ENCODE data around the gene SLC52A1.

The SLC52A1 gene

DNA sequence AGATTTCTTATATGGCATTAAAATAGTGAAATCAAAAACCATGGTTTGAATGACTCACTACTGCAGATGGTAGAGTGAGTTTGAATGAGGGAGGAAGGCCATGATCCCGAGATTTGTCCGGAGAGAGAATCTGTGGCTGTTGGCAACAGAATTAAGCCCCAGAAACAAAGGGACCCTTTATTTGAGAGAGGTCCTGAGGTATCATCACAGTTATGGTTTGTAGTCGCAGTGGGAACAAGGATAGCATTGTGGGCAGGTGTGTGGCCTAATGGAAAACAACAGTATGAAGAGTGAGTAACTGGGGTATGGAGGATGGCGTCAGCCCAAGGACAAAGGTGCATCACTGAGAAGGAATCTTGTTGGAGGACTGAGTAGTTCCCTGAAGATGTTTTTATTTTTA lies 34.5 kb upstream of the SLC52A1 start:
- TF ChIP-seq SIN3A (IDR thresholded peaks at IDR 0.05; ENCODE audit: borderline replicate concordance, insufficient read depth, low read length): no peak
- no peak for TF ChIP-seq POLR2AphosphoS5 (IDR thresholded peaks at IDR 0.05; ENCODE audit: low read depth, low read length)
- TF ChIP-seq FOXP2 (optimal IDR thresholded peaks at IDR 0.05; ENCODE audit: borderline replicate concordance, extremely low read depth, extremely low read length, insufficient read depth): no peak
- TF ChIP-seq, protein P1, sequence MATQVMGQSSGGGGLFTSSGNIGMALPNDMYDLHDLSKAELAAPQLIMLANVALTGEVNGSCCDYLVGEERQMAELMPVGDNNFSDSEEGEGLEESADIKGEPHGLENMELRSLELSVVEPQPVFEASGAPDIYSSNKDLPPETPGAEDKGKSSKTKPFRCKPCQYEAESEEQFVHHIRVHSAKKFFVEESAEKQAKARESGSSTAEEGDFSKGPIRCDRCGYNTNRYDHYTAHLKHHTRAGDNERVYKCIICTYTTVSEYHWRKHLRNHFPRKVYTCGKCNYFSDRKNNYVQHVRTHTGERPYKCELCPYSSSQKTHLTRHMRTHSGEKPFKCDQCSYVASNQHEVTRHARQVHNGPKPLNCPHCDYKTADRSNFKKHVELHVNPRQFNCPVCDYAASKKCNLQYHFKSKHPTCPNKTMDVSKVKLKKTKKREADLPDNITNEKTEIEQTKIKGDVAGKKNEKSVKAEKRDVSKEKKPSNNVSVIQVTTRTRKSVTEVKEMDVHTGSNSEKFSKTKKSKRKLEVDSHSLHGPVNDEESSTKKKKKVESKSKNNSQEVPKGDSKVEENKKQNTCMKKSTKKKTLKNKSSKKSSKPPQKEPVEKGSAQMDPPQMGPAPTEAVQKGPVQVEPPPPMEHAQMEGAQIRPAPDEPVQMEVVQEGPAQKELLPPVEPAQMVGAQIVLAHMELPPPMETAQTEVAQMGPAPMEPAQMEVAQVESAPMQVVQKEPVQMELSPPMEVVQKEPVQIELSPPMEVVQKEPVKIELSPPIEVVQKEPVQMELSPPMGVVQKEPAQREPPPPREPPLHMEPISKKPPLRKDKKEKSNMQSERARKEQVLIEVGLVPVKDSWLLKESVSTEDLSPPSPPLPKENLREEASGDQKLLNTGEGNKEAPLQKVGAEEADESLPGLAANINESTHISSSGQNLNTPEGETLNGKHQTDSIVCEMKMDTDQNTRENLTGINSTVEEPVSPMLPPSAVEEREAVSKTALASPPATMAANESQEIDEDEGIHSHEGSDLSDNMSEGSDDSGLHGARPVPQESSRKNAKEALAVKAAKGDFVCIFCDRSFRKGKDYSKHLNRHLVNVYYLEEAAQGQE (IDR thresholded peaks at IDR 0.05; ENCODE audit: insufficient read depth in 1 of 2, low read depth in 2 of 2, low read length in 2 of 2): no peak
- no peak for TF ChIP-seq TAF1 (IDR thresholded peaks at IDR 0.05; ENCODE audit: borderline replicate concordance, insufficient read depth, low read length)

DNA sequence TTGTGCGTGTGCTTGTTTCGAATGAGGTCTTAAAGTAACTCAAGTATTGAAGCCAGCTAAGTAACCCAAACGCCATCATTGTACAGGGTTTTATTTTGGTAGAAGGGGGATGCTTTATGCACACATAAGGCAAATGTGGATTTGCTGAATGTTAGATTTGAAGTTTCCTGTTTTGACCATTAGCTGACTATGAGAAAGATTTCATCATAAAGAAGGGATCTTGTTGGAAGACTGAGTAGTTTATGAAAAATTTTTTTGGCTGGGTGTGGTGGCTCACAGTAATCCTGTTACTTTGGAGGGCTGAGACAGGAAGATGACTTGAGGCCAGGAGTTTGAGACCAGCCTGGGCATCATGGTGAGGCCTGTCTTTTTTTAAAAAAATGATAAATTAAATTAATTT lies 33.0 kb upstream of the SLC52A1 start:
- TF ChIP-seq TAF1 (IDR thresholded peaks at IDR 0.05; ENCODE audit: borderline replicate concordance, insufficient read depth, low read length) (no peak), SIN3A (IDR thresholded peaks at IDR 0.05; ENCODE audit: borderline replicate concordance, insufficient read depth, low read length) (no peak)
- TF ChIP-seq, protein P1 (IDR thresholded peaks at IDR 0.05; ENCODE audit: insufficient read depth in 1 of 2, low read depth in 2 of 2, low read length in 2 of 2): no peak

DNA sequence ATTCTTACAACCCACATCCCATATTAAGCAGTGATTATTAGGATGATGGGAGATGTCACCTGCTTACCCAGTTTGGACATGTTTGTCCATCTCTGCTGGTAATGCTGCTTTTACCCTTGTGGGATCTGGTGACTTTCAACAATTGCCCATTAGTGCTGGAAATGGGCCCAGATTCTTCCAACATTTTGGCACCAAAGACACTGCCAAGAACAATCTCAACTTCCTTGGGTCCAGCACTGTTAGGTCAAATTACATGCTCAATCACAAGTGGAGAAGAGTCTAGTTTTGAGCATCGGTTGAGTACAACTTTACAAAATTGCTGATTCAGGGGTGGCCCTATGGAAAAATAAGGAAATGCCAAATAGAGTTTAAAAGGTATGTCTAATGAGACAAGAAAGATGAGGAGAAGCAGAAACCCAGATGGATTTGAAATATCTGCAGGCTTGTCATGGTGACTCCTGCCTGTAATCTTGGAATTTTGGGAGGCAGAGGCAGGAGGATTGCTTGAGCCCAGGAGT lies 30.1 kb upstream of the SLC52A1 start:
- TF ChIP-seq POLR2AphosphoS5 (IDR thresholded peaks at IDR 0.05; ENCODE audit: low read depth, low read length): no peak
- TF ChIP-seq SIN3A (IDR thresholded peaks at IDR 0.05; ENCODE audit: borderline replicate concordance, insufficient read depth, low read length): no peak
- TF ChIP-seq FOXP2 (optimal IDR thresholded peaks at IDR 0.05; ENCODE audit: borderline replicate concordance, extremely low read depth, extremely low read length, insufficient read depth): no peak
- TF ChIP-seq, protein P1 (IDR thresholded peaks at IDR 0.05; ENCODE audit: insufficient read depth in 1 of 2, low read depth in 2 of 2, low read length in 2 of 2): no peak
- TF ChIP-seq TAF1 (IDR thresholded peaks at IDR 0.05; ENCODE audit: borderline replicate concordance, insufficient read depth, low read length): no peak

DNA sequence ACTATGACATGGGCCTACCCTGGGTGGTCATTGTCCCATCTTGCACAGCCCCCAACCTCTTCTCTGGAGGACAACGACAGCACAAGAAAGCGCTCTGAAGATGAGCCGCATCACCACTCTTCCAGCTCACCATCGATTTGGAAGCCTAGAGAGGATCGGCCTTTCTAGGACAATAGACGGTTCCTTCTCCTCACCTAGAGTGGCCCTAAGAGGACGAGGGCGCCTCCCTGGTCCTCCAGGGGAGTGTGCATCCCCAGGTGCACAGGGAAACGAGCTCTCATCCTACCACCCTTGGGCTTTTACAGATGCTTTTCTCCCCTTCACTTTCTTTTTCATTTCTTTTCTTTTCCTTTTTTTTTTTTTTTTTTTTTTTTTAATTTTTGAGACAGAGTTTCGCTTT lies 20.3 kb upstream of the SLC52A1 start:
- TF ChIP-seq FOXP2 (optimal IDR thresholded peaks at IDR 0.05; ENCODE audit: borderline replicate concordance, extremely low read depth, extremely low read length, insufficient read depth) (no peak), POLR2AphosphoS5 (IDR thresholded peaks at IDR 0.05; ENCODE audit: low read depth, low read length) (no peak)

DNA sequence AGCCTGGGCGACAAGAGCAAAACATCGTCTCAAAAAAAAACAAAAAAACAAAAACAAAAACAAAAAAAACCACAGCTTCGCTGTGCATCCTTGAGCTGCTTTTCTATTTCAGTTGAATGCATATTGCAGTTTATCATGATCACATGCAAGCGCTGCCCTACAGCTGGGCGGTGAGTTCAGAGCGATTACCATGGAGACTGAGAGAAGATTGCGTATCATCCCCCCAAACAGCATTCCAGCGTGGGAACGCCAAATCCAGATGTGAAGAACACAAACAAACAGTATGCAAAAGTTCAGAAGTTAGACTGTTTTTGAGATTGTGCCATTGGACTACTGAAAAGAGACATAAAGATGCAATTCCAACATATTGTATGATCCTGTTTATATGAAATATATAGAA lies 15.1 kb upstream of the SLC52A1 start:
- TF ChIP-seq FOXP2 (optimal IDR thresholded peaks at IDR 0.05; ENCODE audit: borderline replicate concordance, extremely low read depth, extremely low read length, insufficient read depth) (no peak), TAF1 (IDR thresholded peaks at IDR 0.05; ENCODE audit: borderline replicate concordance, insufficient read depth, low read length) (no peak), SIN3A (IDR thresholded peaks at IDR 0.05; ENCODE audit: borderline replicate concordance, insufficient read depth, low read length) (no peak), POLR2AphosphoS5 (IDR thresholded peaks at IDR 0.05; ENCODE audit: low read depth, low read length) (no peak)
- TF ChIP-seq, protein P1 (IDR thresholded peaks at IDR 0.05; ENCODE audit: insufficient read depth in 1 of 2, low read depth in 2 of 2, low read length in 2 of 2): no peak
